Psoas muscle (tissue), 8 donors: ENCODE results near the gene TIMM44. TPM values are rescaled to one million over a fixed set of nuclear protein-coding genes. Genes with fewer than 3 reads are reported as not detected.

ENCODE experiments used
- ATAC-seq, 4 donors: fragments of 200-7000 bp; cut with Tn5 transposase; one replicate each; pipeline ENCODE4 v1.9.1; 2020; ENCODE audit warnings: moderate library complexity in 3 of 4, mild to moderate bottlenecking in 2 of 4
- DNase-seq, 2 donors: peaks; one replicate each; pipeline ENCODE4 v3.0.0-alpha.2; 2020
- H3K27ac ChIP-seq: fragments of 200-600 bp; one replicate; pipeline ENCODE4 v1.8.0; 2022
- H3K27me3 ChIP-seq, 3 donors: fragments of 200-600 bp in 1 of 3; one replicate each; pipeline versions ENCODE4 v1.6.1 to v1.8.0; 2013 to 2022; ENCODE audit warnings: low read length in 2 of 3, mild to moderate bottlenecking in 2 of 3, moderate library complexity in 1 of 3; ENCODE audit not compliant: insufficient read depth in 3 of 3
- H3K36me3 ChIP-seq, 2 donors: fragments of 200-600 bp in 1 of 2; one replicate each; pipeline versions ENCODE4 v1.6.1 to v1.8.0; 2013 to 2022; ENCODE audit warnings: low read depth in 1 of 2, mild to moderate bottlenecking in 1 of 2, moderate library complexity in 1 of 2; ENCODE audit not compliant: insufficient read depth in 1 of 2
- H3K4me1 ChIP-seq: fragments of 200-600 bp; one replicate; pipeline ENCODE4 v1.8.0; 2022
- H3K4me3 ChIP-seq: fragments of 200-600 bp; one replicate; pipeline ENCODE4 v1.8.0; 2022; ENCODE audit warnings: mild to moderate bottlenecking
- H3K9me3 ChIP-seq: fragments of 200-600 bp; one replicate; pipeline ENCODE4 v1.8.0; 2022
- CTCF ChIP-seq: fragments of 200-600 bp; IDR thresholded peaks from one replicate; pipeline ENCODE4 v1.8.0; 2022; ENCODE audit warnings: antibody characterized with exemption
- WGBS, 3 donors: extraction: QIAGEN DNeasy Blood & Tissue Kit; methylation state at CpG; one replicate each; pipeline versions ENCODE4 v1.1.6 to v1.1.7; 2013; 5-methylcytosine and 5-hydroxymethylcytosine counted together
- intact Hi-C, 2 donors: fragments of 100-400 bp; cut with DNase I; formaldehyde crosslinking; loops; one replicate each; pipeline versions ENCODE4 v1.11.0 to v1.14.2; 2022
- polyA plus RNA-seq, 3 donors: library from polyadenylated mRNA; stranded (reverse); fragments of 200-250 nt; gene quantifications; one replicate each; pipeline ENCODE4 v1.2.3, GENCODE V29; 2013
- total RNA-seq, 4 donors: library from RNA; stranded (reverse); fragmentation: NEBNext Ultra II Directional in 2 of 4; extraction: Animal tissue kit (Norgen Biotek cat#: 25700) in 2 of 4; gene quantifications; one replicate each; pipeline versions ENCODE4 v1.2.1 to v1.2.4, GENCODE V29; 2021 to 2023
- donor health status: healthy with polysubstance abuse.
- donor health status: DM: no; HTN: no; CAD: no; lungs with moderate emphysema.
- donor health status: Bipolar disorder and iron deficiency.
- donor health status: healthy.
- donor health status: DM: yes; HTN: yes; CAD: no.
- donor health status: DM: no; HTN: no; CAD: no.
- donor health status: DM: no; HTN: no; CAD: no.
- donor health status: DM: yes; HTN: yes; CAD: no.

Gene TIMM44
- total and polyA plus RNA-seq, 7 donors, result 67.0 to 173 (median 95.1) TPM

GRCh38 chr19:7975037-7975436, 31.6 kb upstream of the TIMM44 start:
- ATAC-seq, result peak; percentile 51 to 70 (median 56)
- DNase-seq, result peak; percentile 43 to 70
- H3K36me3 ChIP-seq, result peaks cover 2 to 53% of the 10 kb centered on the region in 2 donors
- H3K4me3 ChIP-seq, result no peak overlapping the region
- H3K9me3 ChIP-seq, result no peaks in the 10 kb centered on the region
- H3K27me3 ChIP-seq, result no peaks in the 10 kb centered on the region
- H3K4me1 ChIP-seq, result peaks cover 22% of the 10 kb centered on the region
- intact Hi-C loops, result loop anchor here in 1 of 2 donors (2.0 kb wide), 1 partner anchor 30 kb away; the partner anchor contains the start of gene ELAVL1
- no peak for TF ChIP-seq CTCF
- H3K27ac ChIP-seq, result no peak overlapping the region
- WGBS, 3 donors, result 34 to 51% (median 37%) methylated on average over 7 of the region's 7 CpGs

GRCh38 chr19:7973883-7974282, 30.4 kb upstream of the TIMM44 start:
- H3K36me3 ChIP-seq, result peaks cover 0 to 54% of the 10 kb centered on the region in 2 donors
- peak; percentile 66 to 88 for DNase-seq
- H3K27me3 ChIP-seq, result no peaks in the 10 kb centered on the region
- intact Hi-C loops, result loop anchor here in 1 of 2 donors (2.0 kb wide), 1 partner anchor 31 kb away; the partner anchor contains the start of gene ELAVL1
- H3K9me3 ChIP-seq, result no peaks in the 10 kb centered on the region
- peak; percentile 76 to 89 (median 82) for ATAC-seq
- 45 to 68% (median 49%) methylated on average over 12 of the region's 12 CpGs for WGBS, 3 donors
- no peak overlapping the region for H3K27ac ChIP-seq
- H3K4me3 ChIP-seq, result no peak overlapping the region
- TF ChIP-seq CTCF, result no peak
- H3K4me1 ChIP-seq, result peaks cover 22% of the 10 kb centered on the region

GRCh38 chr19:7971553-7972520, 28.4 kb upstream of the TIMM44 start:
- no peaks in the 10 kb centered on the region for H3K9me3 ChIP-seq
- H3K27me3 ChIP-seq, result no peaks in the 10 kb centered on the region
- ATAC-seq (no peak), DNase-seq (no peak)
- no peak for TF ChIP-seq CTCF
- H3K36me3 ChIP-seq, result peaks cover 6 to 61% of the 10 kb centered on the region in 2 donors
- no peak overlapping the region for H3K27ac ChIP-seq
- WGBS, 3 donors, result 77 to 88% (median 81%) methylated on average over 34 to 35 of the region's 35 CpGs
- peaks cover 16% of the 10 kb centered on the region for H3K4me1 ChIP-seq
- no peak overlapping the region for H3K4me3 ChIP-seq
- intact Hi-C loops, result loop anchor here in 1 of 2 donors (2.0 kb wide), 1 partner anchor 31 kb away; no protein-coding TSS in a partner anchor

- ATAC-seq, result peak in 2 of 4 donors; percentile 39 to 40
- Histone ChIP-seq H3K36me3 (peaks cover 9 to 69% of the 10 kb centered on the region in 2 donors), H3K9me3 (no peaks in the 10 kb centered on the region), H3K27me3 (no peaks in the 10 kb centered on the region), H3K27ac (no peak overlapping the region), H3K4me3 (no peak overlapping the region), H3K4me1 (peaks cover 16% of the 10 kb centered on the region)
- intact Hi-C loops, result loop anchor here in 1 of 2 donors (2.0 kb wide), 1 partner anchor 32 kb away; no protein-coding TSS in a partner anchor
- peak; percentile 60 for TF ChIP-seq CTCF
- 72 to 76% (median 75%) methylated on average over 12 of the region's 12 CpGs for WGBS, 3 donors
- DNase-seq, result peak in 1 of 2 donors; percentile 65
Measured at GRCh38 chr19:7970716-7971448, 27.4 kb upstream of the TIMM44 start.
